SIG-M5 treated with dmso at 0.1 percent for 504 hours (cell line): ENCODE results near the gene RAB13.

ENCODE experiments used
- DNase-seq: peaks from one replicate; lab custom pipeline; 2025; ENCODE audit not compliant: unreplicated experiment; lab: John Stamatoyannopoulos, UW

RAB13 gene

GRCh38 chr1:153957744-153958110 lies 28.4 kb downstream of the RAB13 start:
- DNase-seq = peak; percentile 42

DNA sequence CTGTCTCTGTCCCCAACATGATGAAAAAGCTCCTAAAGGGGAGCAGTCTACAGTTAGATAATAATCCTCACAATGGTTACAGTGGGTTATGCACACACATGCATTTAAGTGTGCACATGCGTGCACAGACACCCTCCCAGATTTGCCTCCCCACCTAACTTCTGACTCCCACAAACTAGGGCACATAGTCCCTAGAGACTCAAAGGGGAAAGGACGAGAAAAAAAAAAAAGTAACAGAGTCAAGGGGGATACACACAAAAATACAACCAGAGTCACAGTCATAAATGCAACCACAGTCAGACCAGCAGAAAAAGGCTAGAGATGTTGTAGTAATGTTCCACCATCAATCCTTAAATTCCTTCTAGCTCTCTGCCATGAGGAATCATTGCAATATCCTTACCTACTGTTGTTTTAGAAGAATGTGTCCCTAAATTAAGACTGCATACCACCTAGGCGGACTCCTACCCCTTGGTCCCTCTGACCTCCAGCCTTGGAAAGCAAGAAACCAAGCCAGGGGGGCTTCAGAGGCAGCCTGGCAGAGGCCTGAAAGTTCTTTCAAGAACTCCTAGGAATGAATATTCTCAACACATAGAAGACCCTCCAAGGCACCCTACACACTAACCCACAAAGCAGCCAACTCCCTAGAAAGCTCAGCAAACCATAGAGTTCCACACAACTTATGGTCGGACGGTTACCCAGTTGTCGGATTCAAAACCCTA lies 29.0 kb downstream of the RAB13 start:
- DNase-seq = no peak

DNA sequence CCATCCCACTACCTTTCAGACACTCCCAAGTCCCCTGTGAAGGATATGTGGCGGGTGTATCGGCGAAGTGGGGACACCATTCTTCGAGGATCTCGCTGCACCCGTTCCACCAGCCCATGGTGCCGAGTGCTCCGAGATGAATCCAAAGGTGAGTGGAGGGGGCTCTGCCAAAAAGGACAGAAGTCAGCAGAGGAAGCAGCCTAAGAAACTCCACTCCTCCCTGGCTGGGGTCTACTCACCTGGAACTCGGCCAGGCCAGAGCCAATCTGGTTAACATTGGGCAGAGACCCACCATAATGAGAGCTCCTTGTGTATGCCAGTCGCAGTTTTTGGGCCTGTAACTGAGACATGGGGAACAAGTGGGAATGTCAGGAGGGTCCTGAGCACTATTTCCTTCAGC lies 31.3 kb downstream of the RAB13 start:
- no peak for DNase-seq

GRCh38 chr1:153953859-153954365 lies 32.2 kb downstream of the RAB13 start:
- DNase-seq = no peak

GRCh38 chr1:153951801-153952200 lies 34.3 kb downstream of the RAB13 start:
- DNase-seq = no peak

- no peak for DNase-seq
Observed at GRCh38 chr1:153951183-153951582, 35.0 kb downstream of the RAB13 start.

DNA sequence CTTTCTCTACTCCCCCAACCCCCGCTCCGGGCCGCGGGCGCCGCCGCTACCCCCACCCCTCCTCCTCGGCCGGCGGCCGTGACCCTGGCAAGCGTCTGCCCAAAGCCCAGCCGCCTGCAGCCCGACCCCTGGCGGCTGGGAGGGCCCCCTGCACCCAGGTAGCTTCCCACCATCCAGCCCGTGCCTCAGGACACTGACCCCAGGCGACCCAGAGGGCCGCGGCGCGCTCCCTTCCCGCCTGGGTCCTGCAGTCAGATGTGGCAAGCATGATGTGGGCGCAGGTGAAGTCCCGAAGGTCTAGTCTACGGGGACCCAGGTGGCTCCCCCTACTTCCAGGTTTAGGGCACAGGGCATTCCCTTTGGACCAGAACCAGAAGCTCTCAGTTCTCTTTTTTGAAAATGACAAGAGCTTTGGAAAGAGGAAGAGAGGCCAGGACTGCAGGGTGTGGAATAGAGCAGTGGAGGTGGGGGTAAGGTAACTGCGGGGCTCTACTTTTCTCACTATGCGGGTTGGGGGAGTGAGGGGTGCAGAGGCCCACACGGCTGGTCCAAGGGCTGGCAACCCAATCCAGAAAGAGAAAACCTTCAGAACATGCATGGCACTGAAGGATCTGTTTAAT lies 39.4 kb downstream of the RAB13 start, which contains the start of gene DENND4B:
Gene DENND4B (minus strand): TSS at position 97 of the 620 bp plus-strand sequence. CDS start 2,344 bp downstream, outside the sequence.
- DNase-seq = peak; percentile 88

GRCh38 chr1:153945795-153946621 lies 40.1 kb downstream of the RAB13 start:
- peak; percentile 99 for DNase-seq

GRCh38 chr1:153945131-153945794 lies 40.9 kb downstream of the RAB13 start:
- DNase-seq = peak; percentile 97

DNA sequence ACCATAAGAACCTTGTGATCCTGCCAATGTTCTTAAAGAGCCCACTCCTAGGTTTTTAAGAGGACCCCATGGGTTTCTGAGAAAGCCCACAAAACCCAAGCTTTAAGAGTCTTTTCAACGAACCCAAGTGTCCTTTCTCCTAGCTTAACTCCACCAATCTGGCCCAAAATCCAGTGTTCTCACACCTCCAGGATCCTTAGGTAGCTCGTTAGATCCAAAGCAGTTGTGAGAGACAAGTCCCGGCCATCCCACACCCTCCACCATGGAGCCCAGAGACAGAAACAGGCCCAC lies 41.4 kb downstream of the RAB13 start:
- DNase-seq = no peak

GRCh38 chr1:153944005-153944826 lies 41.9 kb downstream of the RAB13 start:
- no peak for DNase-seq

- DNase-seq = no peak
Observed at GRCh38 chr1:153942766-153943549, 43.2 kb downstream of the RAB13 start.

DNA sequence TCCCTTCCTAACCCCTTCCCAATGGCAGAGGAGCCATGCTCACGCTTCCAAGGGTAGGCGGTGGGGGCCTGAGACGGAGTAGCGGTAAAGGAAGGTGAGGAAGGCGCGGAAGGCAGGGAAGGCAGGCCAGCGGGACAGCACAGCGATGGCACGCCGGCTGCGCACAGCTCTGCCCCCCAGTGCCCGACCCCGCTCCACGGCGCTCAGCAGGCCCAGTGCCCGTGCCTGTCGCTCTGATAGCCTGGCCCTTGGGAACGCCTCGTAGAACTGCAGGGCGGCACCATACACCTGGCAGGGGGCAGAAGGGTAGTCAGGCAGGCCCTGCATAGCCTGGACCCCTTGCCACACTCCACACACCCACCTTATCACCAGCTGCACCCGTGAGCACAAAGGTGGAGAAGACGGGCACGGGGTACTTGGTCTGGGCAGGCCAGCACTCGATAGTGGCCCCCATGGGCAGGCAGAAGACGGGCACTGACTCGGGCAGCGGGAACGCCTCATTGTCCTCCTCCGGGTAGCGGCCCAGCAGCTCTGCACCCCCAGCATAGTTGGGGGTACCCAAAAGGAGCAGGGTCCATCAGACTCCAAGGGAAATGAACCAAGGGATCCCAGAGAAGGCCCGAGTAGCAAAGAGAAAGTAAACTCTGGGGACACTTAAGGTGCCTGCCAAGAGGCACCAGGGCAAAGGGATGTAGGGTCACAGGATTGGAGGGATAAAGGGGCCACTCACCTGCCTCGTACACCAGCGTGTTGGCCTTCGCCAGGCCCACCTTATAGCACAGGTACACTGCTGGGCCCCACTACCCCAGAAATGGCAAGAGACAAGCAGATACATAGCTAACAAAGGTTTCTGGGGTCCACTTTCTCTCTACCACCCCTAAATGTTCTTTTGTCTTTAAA lies 44.1 kb downstream of the RAB13 start:
- no peak for DNase-seq

GRCh38 chr1:153940756-153941155 lies 45.4 kb downstream of the RAB13 start:
- DNase-seq = no peak

GRCh38 chr1:153939476-153939875 lies 46.7 kb downstream of the RAB13 start:
- no peak for DNase-seq

GRCh38 chr1:153938996-153939395 lies 47.1 kb downstream of the RAB13 start:
- DNase-seq = no peak

GRCh38 chr1:153937331-153937730 lies 48.8 kb downstream of the RAB13 start:
- no peak for DNase-seq

- DNase-seq = no peak
Observed at GRCh38 chr1:153936011-153936802, 49.9 kb downstream of the RAB13 start.
